DOHH2 (cell line): ENCODE data around the gene PTPN21.

Experiments used
- H3F3A ChIP-seq: fragments of 200-600 bp; sonication (generic), shearing (Covaris generic); 2 replicates; pipeline ENCODE4 v1.6.0; 2016; ENCODE audit warnings: antibody characterized with exemption, mild to moderate bottlenecking; ENCODE audit not compliant: control insufficient read depth, insufficient read depth
- H3K27ac ChIP-seq: fragments of 200-600 bp; sonication (generic); 2 replicates; pipeline ENCODE4 v1.5.1; 2014; ENCODE audit warnings: low read depth, mild to moderate bottlenecking, low read length, moderate library complexity
- H3K27me3 ChIP-seq: fragments of 200-600 bp; sonication (generic); 2 replicates; pipeline ENCODE4 v1.6.1; 2014; ENCODE audit warnings: mild to moderate bottlenecking, low read length, mixed read lengths; ENCODE audit not compliant: control insufficient read depth
- H3K36me3 ChIP-seq: fragments of 200-600 bp; sonication (generic); 2 replicates; pipeline ENCODE4 v1.6.1; 2014; ENCODE audit warnings: mild to moderate bottlenecking, low read length, moderate library complexity, mixed read lengths; ENCODE audit not compliant: control insufficient read depth
- H3K4me1 ChIP-seq: fragments of 200-600 bp; sonication (generic); 2 replicates; pipeline ENCODE4 v1.6.1; 2014; ENCODE audit warnings: mild to moderate bottlenecking, low read length, mixed read lengths; ENCODE audit not compliant: control insufficient read depth
- H3K4me2 ChIP-seq: fragments of 200-600 bp; sonication (generic); 2 replicates; pipeline ENCODE4 v1.6.0; 2014; ENCODE audit warnings: mild to moderate bottlenecking, low read length, moderate library complexity
- H3K4me3 ChIP-seq: fragments of 200-600 bp; sonication (generic); 2 replicates; pipeline ENCODE4 v1.5.1; 2014; ENCODE audit warnings: mild to moderate bottlenecking, low read length, mixed read lengths
- H3K79me2 ChIP-seq: fragments of 200-600 bp; sonication (generic); 2 replicates; pipeline ENCODE4 v1.6.1; 2014; ENCODE audit warnings: mild to moderate bottlenecking, low read length, mixed read lengths; ENCODE audit not compliant: control insufficient read depth
- H3K9me2 ChIP-seq: fragments of 200-600 bp; sonication (generic); replicated peaks from 2 replicates; pipeline ENCODE4 v1.6.1; 2014; ENCODE audit warnings: mild to moderate bottlenecking, low read length, mixed read lengths; ENCODE audit not compliant: control insufficient read depth
- H3K9me3 ChIP-seq: fragments of 200-600 bp; sonication (generic); 2 replicates; pipeline ENCODE4 v1.6.1; 2014; ENCODE audit warnings: antibody characterized with exemption, low read length, mixed read lengths; ENCODE audit not compliant: control insufficient read depth, insufficient read depth
- H4K20me1 ChIP-seq: fragments of 200-600 bp; sonication (generic); 2 replicates; pipeline ENCODE4 v1.6.0; 2014; ENCODE audit warnings: low read depth, mild to moderate bottlenecking, antibody characterized with exemption, low read length, moderate library complexity; ENCODE audit not compliant: control insufficient read depth, insufficient read depth
- CTCF ChIP-seq: fragments of 200-600 bp; sonication (generic); IDR thresholded peaks from one replicate; pipeline ENCODE4 v1.5.1; 2014; ENCODE audit warnings: antibody characterized with exemption, mild to moderate bottlenecking, low read depth, low read length; ENCODE audit not compliant: poor library complexity, severe bottlenecking
- EZH2phosphoT487 ChIP-seq: fragments of 200-600 bp; sonication (generic); IDR thresholded peaks from 2 replicates; pipeline ENCODE4 v1.6.1; 2017; ENCODE audit warnings: borderline replicate concordance, mild to moderate bottlenecking, antibody characterized with exemption, low read length, moderate library complexity, mixed read lengths

The PTPN21 gene

GRCh38 chr14:88541324-88541723 is 13.5 kb downstream of the PTPN21 start:
- no peak overlapping the region for H3K4me2 ChIP-seq
- TF ChIP-seq CTCF (no peak), EZH2phosphoT487 (no peak)
- H3K36me3 ChIP-seq = no peaks in the 10 kb centered on the region

GRCh38 chr14:88535813-88536212 is 19.0 kb downstream of the PTPN21 start:
- H3K36me3 ChIP-seq = no peaks in the 10 kb centered on the region
- H3K4me1 ChIP-seq = no peaks in the 10 kb centered on the region
- no peak overlapping the region for H3K4me3 ChIP-seq
- TF ChIP-seq EZH2phosphoT487 = no peak
- TF ChIP-seq CTCF = no peak
- H3F3A ChIP-seq = no peaks in the 10 kb centered on the region
- no peaks in the 10 kb centered on the region for H3K9me3 ChIP-seq
- H3K79me2 ChIP-seq = no peaks in the 10 kb centered on the region
- no peak overlapping the region for H3K27ac ChIP-seq
- no peaks in the 10 kb centered on the region for H3K9me2 ChIP-seq
- no peaks in the 10 kb centered on the region for H3K27me3 ChIP-seq
- H4K20me1 ChIP-seq = no peaks in the 10 kb centered on the region
- no peak overlapping the region for H3K4me2 ChIP-seq

More at GRCh38 chr14:88541324-88541723, 13.5 kb downstream of the PTPN21 start:
- H3K79me2 ChIP-seq = no peaks in the 10 kb centered on the region
- H3K4me3 ChIP-seq = no peak overlapping the region
- no peaks in the 10 kb centered on the region for H3K9me3 ChIP-seq
- no peak overlapping the region for H3K27ac ChIP-seq
- no peaks in the 10 kb centered on the region for H4K20me1 ChIP-seq
- H3K4me1 ChIP-seq = no peaks in the 10 kb centered on the region
- no peaks in the 10 kb centered on the region for H3K9me2 ChIP-seq
- no peaks in the 10 kb centered on the region for H3K27me3 ChIP-seq
- H3F3A ChIP-seq = no peaks in the 10 kb centered on the region

GRCh38 chr14:88535149-88535548 is 19.7 kb downstream of the PTPN21 start:
- Histone ChIP-seq H3K9me2 (no peaks in the 10 kb centered on the region), H3K4me2 (no peak overlapping the region), H3K4me3 (no peak overlapping the region), H4K20me1 (no peaks in the 10 kb centered on the region), H3K9me3 (no peaks in the 10 kb centered on the region), H3K36me3 (no peaks in the 10 kb centered on the region), H3K4me1 (no peaks in the 10 kb centered on the region), H3F3A (no peaks in the 10 kb centered on the region), H3K79me2 (no peaks in the 10 kb centered on the region), H3K27ac (no peak overlapping the region), H3K27me3 (no peaks in the 10 kb centered on the region)
- TF ChIP-seq CTCF (no peak), EZH2phosphoT487 (no peak)
